Mesenchymal stem cell (in vitro differentiated cells and primary cell): ENCODE data around the gene SCYL1.
"Not testable (repeated sequence)": the region's sequence is repeated elsewhere in the genome, so short reads cannot be mapped to it uniquely, and the experiment has no call there.

ENCODE experiments used
- DNase-seq: peaks from one replicate; pipeline ENCODE4 v3.0.0-alpha.2; 2013
- H2AFZ ChIP-seq: one replicate; pipeline ENCODE4 v1.6.1; 2013; ENCODE audit warnings: low read depth, mild to moderate bottlenecking, control low read depth, inconsistent platforms, low read length, moderate library complexity
- H2AK5ac ChIP-seq: 2 replicates; pipeline ENCODE4 v1.6.1; 2013; ENCODE audit warnings: low read length, moderate library complexity, mild to moderate bottlenecking, inconsistent platforms; ENCODE audit not compliant: severe bottlenecking
- H2BK120ac ChIP-seq: one replicate; pipeline ENCODE4 v1.6.1; 2013; ENCODE audit warnings: low read depth, mild to moderate bottlenecking, inconsistent platforms, low read length, moderate library complexity
- H2BK12ac ChIP-seq, 2 experiments: one replicate each; pipeline ENCODE4 v1.6.1; 2013; ENCODE audit warnings: inconsistent platforms in 2 of 2, low read length in 2 of 2, mild to moderate bottlenecking in 2 of 2, moderate library complexity in 2 of 2, control low read depth in 1 of 2
- H2BK15ac ChIP-seq: one replicate; pipeline ENCODE4 v1.6.1; 2013; ENCODE audit warnings: mild to moderate bottlenecking, low read depth, inconsistent platforms; ENCODE audit not compliant: poor library complexity, severe bottlenecking
- H2BK5ac ChIP-seq: 2 replicates; pipeline ENCODE4 v1.6.1; 2013; ENCODE audit warnings: low read depth, mild to moderate bottlenecking, low read length, control low read depth, inconsistent platforms; ENCODE audit not compliant: poor library complexity, severe bottlenecking
- H3K14ac ChIP-seq, 2 experiments: one replicate each; pipeline ENCODE4 v1.6.1; 2013; ENCODE audit warnings: inconsistent platforms in 2 of 2, low read length in 2 of 2, control low read depth in 1 of 2, mild to moderate bottlenecking in 1 of 2, moderate library complexity in 1 of 2
- H3K18ac ChIP-seq, 2 experiments: one replicate each; pipeline ENCODE4 v1.6.1; 2013; ENCODE audit warnings: inconsistent platforms in 2 of 2, low read length in 2 of 2, control low read depth in 1 of 2, low read depth in 1 of 2, mild to moderate bottlenecking in 1 of 2
- H3K23ac ChIP-seq, 2 experiments: one replicate each; pipeline ENCODE4 v1.6.1; 2013; ENCODE audit warnings: inconsistent platforms in 2 of 2, low read length in 2 of 2, mild to moderate bottlenecking in 2 of 2, moderate library complexity in 2 of 2, control low read depth in 1 of 2
- H3K27ac ChIP-seq: 2 replicates; pipeline ENCODE4 v1.5.1; 2013; ENCODE audit warnings: mild to moderate bottlenecking, moderate library complexity, low read length, control low read depth, inconsistent platforms; ENCODE audit not compliant: poor library complexity, severe bottlenecking
- H3K27me3 ChIP-seq, 2 experiments: 2 replicates each; pipeline versions ENCODE4 v1.6.1 to v1.7.0; 2013; ENCODE audit warnings: low read length in 2 of 2, mild to moderate bottlenecking in 2 of 2, moderate library complexity in 2 of 2, control low read depth in 1 of 2, inconsistent platforms in 1 of 2; ENCODE audit not compliant: control insufficient read depth in 1 of 2, insufficient read depth in 1 of 2
- H3K36me3 ChIP-seq, 2 experiments: 2 replicates each; pipeline versions ENCODE4 v1.6.1 to v1.7.0; 2013; ENCODE audit warnings: low read length in 2 of 2, control low read depth in 1 of 2, inconsistent platforms in 1 of 2, low read depth in 1 of 2, mild to moderate bottlenecking in 1 of 2; ENCODE audit not compliant: insufficient read depth in 2 of 2, control insufficient read depth in 1 of 2
- H3K4ac ChIP-seq, 2 experiments: one replicate each; pipeline ENCODE4 v1.6.1; 2013; ENCODE audit warnings: inconsistent platforms in 2 of 2, low read length in 2 of 2, mild to moderate bottlenecking in 2 of 2, moderate library complexity in 2 of 2, control low read depth in 1 of 2, low read depth in 1 of 2
- H3K4me1 ChIP-seq: 2 replicates; pipeline ENCODE4 v1.6.1; 2013; ENCODE audit warnings: low read depth, low read length, control low read depth; ENCODE audit not compliant: control insufficient read depth, insufficient read depth
- H3K4me2 ChIP-seq: 2 replicates; pipeline ENCODE4 v1.6.1; 2013; ENCODE audit warnings: low read length, mild to moderate bottlenecking, inconsistent platforms; ENCODE audit not compliant: poor library complexity, severe bottlenecking
- H3K4me3 ChIP-seq, 2 experiments: 2 replicates each; pipeline versions ENCODE4 v1.5.1 to v1.7.0; 2013; ENCODE audit warnings: low read length in 2 of 2, mild to moderate bottlenecking in 2 of 2, control low read depth in 1 of 2, low read depth in 1 of 2; ENCODE audit not compliant: insufficient read depth in 1 of 2
- H3K79me1 ChIP-seq: replicated peaks from 2 replicates; pipeline ENCODE4 v1.6.1; 2013; ENCODE audit warnings: mild to moderate bottlenecking, control low read depth, low read length, inconsistent platforms; ENCODE audit not compliant: poor library complexity, severe bottlenecking
- H3K9ac ChIP-seq: 2 replicates; pipeline ENCODE4 v1.7.0; 2013; ENCODE audit warnings: mild to moderate bottlenecking, low read length, moderate library complexity
- H3K9me3 ChIP-seq: 2 replicates; pipeline ENCODE4 v1.7.0; 2013; ENCODE audit warnings: mild to moderate bottlenecking, low read length; ENCODE audit not compliant: control insufficient read depth
- H4K8ac ChIP-seq: one replicate; pipeline ENCODE4 v1.6.1; 2013; ENCODE audit warnings: inconsistent platforms, mild to moderate bottlenecking, low read length, moderate library complexity
- H4K91ac ChIP-seq: one replicate; pipeline ENCODE4 v1.6.1; 2013; ENCODE audit warnings: mild to moderate bottlenecking, low read length, inconsistent platforms
- WGBS: methylation state at CpG from one replicate; pipeline ENCODE4 v1.1.7; 2013; ENCODE audit warnings: mixed read lengths; 5-methylcytosine and 5-hydroxymethylcytosine counted together

SCYL1 gene

GRCh38 chr11:65506290-65506771, 18.6 kb upstream of the SCYL1 start:
- Histone ChIP-seq H3K23ac (no peak overlapping the region), H3K4me2 (peak overlapping the region; percentile 69), H4K8ac (no peak overlapping the region), H2BK12ac (no peak overlapping the region), H3K9me3 (no peaks in the 10 kb centered on the region), H2BK15ac (no peak overlapping the region), H2AK5ac (no peak overlapping the region), H3K9ac (peak overlapping the region; percentile 98), H3K18ac (no peak overlapping the region), H3K27me3 (no peaks in the 10 kb centered on the region), H2AFZ (no peak overlapping the region), H3K14ac (no peak overlapping the region), H3K4me1 (peaks cover 5% of the 10 kb centered on the region), H3K36me3 (peaks cover 15 to 59% of the 10 kb centered on the region in 2 experiments), H4K91ac (no peak overlapping the region), H3K4ac (no peak overlapping the region), H3K27ac (peak overlapping the region; percentile 91), H3K79me1 (no peaks in the 10 kb centered on the region), H2BK5ac (no peak overlapping the region), H2BK120ac (no peak overlapping the region), H3K4me3 (peak overlapping the region in 1 of 2 experiments; percentile 90)
- 90% methylated on average over 4 of the region's 4 CpGs for WGBS
- no peak for DNase-seq

GRCh38 chr11:65506772-65507505, 17.9 kb upstream of the SCYL1 start:
- 32% methylated on average over 7 of the region's 7 CpGs for WGBS
- Histone ChIP-seq H2BK15ac (no peak overlapping the region), H3K23ac (no peak overlapping the region), H3K4me2 (peak overlapping the region; percentile 69), H3K9me3 (no peaks in the 10 kb centered on the region), H3K4me3 (peak overlapping the region; percentile 52 to 90), H4K91ac (no peak overlapping the region), H2AFZ (no peak overlapping the region), H2BK120ac (no peak overlapping the region), H3K14ac (no peak overlapping the region), H3K4ac (no peak overlapping the region), H3K36me3 (peaks cover 15 to 53% of the 10 kb centered on the region in 2 experiments), H3K27me3 (no peaks in the 10 kb centered on the region), H3K27ac (peak overlapping the region; percentile 91), H3K4me1 (peaks cover 5% of the 10 kb centered on the region), H3K79me1 (no peaks in the 10 kb centered on the region), H3K18ac (peak overlapping the region in 1 of 2 experiments; percentile 37), H2AK5ac (no peak overlapping the region), H3K9ac (peak overlapping the region; percentile 98), H2BK12ac (no peak overlapping the region), H2BK5ac (no peak overlapping the region), H4K8ac (no peak overlapping the region)
- DNase-seq: peak; percentile 92

DNA sequence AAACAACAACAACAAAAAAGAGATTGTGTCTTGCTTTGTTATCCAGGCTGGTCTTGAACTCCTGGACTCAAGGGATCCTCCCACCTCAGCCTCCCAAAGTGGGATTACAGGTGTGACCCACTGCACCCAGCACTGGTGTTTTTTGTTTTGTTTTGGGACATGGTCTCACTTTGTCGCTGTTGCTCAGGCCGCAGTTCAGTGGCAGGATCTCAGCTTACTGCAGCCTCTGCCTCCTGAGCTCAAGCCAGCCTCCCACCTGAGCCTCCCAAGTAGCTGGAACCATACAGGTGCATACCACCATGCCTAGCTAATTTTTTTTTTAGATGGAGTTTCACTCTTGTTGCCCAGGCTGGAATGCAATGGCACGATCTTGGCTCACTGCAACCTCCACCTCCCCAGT, 12.6 kb upstream of the SCYL1 start:
- not testable (repeated sequence) for H4K91ac ChIP-seq

GRCh38 chr11:65516135-65516968, 8.5 kb upstream of the SCYL1 start:
- H3K18ac ChIP-seq: no peak overlapping the region
- peak overlapping the region; percentile 38 for H3K9ac ChIP-seq
- H3K14ac ChIP-seq: no peak overlapping the region
- no peak overlapping the region for H2BK12ac ChIP-seq
- H2AFZ ChIP-seq: no peak overlapping the region
- H3K4me2 ChIP-seq: no peak overlapping the region
- no peak overlapping the region for H3K23ac ChIP-seq
- no peak overlapping the region for H4K91ac ChIP-seq
- no peaks in the 10 kb centered on the region for H3K27me3 ChIP-seq
- peak; percentile 47 for DNase-seq
- no peak overlapping the region for H3K4ac ChIP-seq
- H3K27ac ChIP-seq: no peak overlapping the region
- 75% methylated on average over 5 of the region's 5 CpGs for WGBS
- H2BK15ac ChIP-seq: no peak overlapping the region
- H3K79me1 ChIP-seq: peaks cover 2% of the 10 kb centered on the region
- no peak overlapping the region for H2BK5ac ChIP-seq
- no peaks in the 10 kb centered on the region for H3K36me3 ChIP-seq
- no peak overlapping the region for H4K8ac ChIP-seq
- no peak overlapping the region for H2BK120ac ChIP-seq
- H3K4me3 ChIP-seq: no peak overlapping the region
- no peaks in the 10 kb centered on the region for H3K9me3 ChIP-seq
- H3K4me1 ChIP-seq: no peaks in the 10 kb centered on the region
- no peak overlapping the region for H2AK5ac ChIP-seq

More for the DNA sequence above, 12.6 kb upstream of the SCYL1 start:
- WGBS: 97% methylated on average over 3 of the region's 3 CpGs
- H2AK5ac ChIP-seq, H3K4me2 ChIP-seq, H3K14ac ChIP-seq, H3K4me1 ChIP-seq, H3K27me3 ChIP-seq, H3K27ac ChIP-seq, H3K4ac ChIP-seq, H2BK120ac ChIP-seq, DNase-seq, H3K4me3 ChIP-seq, H2AFZ ChIP-seq, H2BK12ac ChIP-seq, H3K9me3 ChIP-seq, H3K18ac ChIP-seq, H3K36me3 ChIP-seq, H4K8ac ChIP-seq, H3K9ac ChIP-seq, H3K79me1 ChIP-seq, H3K23ac ChIP-seq, H2BK5ac ChIP-seq: not testable (repeated sequence)
- H2BK15ac ChIP-seq: peak overlapping the region; percentile 44
